Skeletal muscle cell (primary cell): ENCODE data around the gene CENPA.

Experiments
- DNase-seq: peaks from one replicate; pipeline ENCODE4 v3.0.0-alpha.2; 2010; ENCODE audit warnings: low read depth
- H3K4me3 ChIP-seq: 2 replicates; pipeline ENCODE4 v1.5.1; 2011; ENCODE audit warnings: low read depth, mild to moderate bottlenecking, control low read depth, low read length, moderate library complexity

The CENPA gene

DNA sequence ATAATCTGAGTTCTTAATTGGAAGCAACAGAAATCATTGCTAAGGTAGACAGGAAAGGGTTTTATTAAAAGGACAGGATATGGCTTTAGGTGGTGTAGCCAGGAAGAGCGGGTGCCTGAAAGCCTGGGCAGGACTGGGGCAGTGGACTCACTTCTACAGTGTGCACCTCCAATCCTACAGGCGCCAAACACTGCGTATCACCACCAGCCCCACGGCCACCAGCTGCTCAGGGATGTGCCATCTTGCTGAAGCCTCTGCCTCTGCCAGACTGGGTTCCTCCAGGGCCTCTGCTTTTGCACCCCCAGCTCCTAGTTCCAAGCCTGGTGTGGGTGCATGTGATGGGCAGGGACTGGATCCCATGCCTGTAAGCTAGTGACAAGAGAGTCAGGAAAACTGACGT lies 32.4 kb downstream of the CENPA start:
- H3K4me3 ChIP-seq, result no peak overlapping the region
- DNase-seq, result no peak

DNA sequence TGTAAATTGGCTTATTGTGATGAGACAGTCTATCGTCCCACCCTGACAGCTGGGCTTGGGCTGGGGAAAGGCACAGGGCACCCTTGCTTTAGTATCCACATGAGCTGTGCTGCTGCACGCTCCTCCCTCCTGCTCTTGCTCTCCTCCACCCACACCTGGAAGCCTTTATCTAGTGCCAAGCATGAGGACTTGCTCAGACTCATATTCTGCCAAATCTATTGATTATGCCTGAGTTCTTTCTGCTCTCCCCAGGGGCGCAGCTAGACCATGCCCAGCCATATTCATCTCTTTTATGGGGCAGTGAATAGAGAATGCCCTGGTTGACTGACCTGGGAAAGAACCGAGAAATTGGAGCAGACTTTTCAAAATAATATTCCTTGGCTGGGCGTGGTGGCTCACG lies 33.1 kb downstream of the CENPA start:
- H3K4me3 ChIP-seq, result no peak overlapping the region
- no peak for DNase-seq

DNA sequence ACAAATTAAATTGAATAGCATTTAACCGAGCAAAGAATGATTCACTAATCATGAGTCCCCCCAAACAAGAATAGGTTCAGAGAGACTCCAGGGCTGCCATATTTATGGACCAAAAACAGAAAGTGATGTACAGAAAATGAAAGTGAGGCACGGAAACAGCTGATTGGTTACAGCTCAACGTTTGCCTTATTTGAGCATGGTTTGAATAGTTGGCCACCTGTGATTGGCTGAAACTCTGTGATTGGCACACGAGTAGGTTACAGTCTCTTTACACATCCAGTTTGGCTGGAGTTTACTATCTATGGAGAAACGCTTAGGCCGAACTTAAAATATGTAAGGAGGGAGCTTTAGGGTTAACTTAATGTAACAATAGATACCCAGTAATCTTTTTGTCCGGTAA lies 35.1 kb downstream of the CENPA start:
- no peak overlapping the region for H3K4me3 ChIP-seq
- DNase-seq, result no peak

DNA sequence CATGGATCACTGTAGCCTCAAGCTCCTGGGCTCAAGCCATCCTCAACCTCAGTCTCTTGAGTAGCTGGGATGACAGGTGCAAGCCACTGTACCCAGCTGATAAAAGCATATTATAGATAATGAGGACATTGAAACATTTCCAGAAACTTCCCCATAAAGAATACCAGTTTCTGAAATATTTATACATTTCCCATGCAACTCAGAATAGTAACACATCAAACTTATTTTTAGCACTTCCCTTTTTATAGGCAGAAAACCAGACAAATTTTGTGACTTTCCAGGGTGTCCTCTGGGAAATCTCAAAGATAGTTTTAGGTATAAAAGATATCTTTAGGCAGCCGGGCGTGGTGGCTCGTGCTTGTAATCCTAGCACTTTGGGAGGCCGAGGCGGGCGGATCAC lies 37.0 kb downstream of the CENPA start:
- no peak for DNase-seq
- no peak overlapping the region for H3K4me3 ChIP-seq

DNA sequence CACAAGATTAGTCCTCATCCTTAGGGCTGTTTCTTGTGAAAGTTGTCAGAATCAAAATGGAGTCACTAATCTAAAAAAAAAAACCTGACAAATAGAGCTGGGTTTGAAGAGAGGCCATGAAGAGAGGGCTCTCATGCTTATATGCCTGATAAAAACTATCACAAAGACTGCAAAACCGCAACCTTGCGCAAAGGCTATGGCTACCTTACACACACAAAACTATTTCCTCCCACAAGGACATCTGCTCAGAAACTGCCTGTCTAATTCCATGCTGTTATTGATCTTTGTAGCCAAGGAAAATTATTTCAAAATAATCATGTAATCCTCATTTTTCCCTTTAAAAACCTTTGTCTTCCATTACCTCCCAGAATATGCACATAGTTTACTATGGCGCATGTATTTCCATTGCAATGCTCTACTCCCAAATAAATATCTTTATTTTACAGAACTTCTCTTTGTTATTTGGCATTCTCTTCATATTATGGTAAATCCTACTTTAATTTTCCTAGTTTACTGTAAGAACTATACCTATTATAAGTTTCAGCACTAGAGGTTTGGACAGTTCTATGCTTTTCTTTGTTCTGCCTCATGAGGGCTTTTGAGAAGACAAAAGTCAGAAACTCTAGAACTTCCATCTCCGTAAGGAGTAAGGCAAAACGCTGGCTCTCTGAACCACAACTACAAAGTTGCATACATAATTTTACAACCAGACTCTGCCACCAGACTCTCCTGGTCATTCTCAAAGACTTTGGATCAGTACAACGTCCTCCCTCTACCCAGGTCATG lies 52.5 kb downstream of the CENPA start:
- no peak overlapping the region for H3K4me3 ChIP-seq
- no peak for DNase-seq

DNA sequence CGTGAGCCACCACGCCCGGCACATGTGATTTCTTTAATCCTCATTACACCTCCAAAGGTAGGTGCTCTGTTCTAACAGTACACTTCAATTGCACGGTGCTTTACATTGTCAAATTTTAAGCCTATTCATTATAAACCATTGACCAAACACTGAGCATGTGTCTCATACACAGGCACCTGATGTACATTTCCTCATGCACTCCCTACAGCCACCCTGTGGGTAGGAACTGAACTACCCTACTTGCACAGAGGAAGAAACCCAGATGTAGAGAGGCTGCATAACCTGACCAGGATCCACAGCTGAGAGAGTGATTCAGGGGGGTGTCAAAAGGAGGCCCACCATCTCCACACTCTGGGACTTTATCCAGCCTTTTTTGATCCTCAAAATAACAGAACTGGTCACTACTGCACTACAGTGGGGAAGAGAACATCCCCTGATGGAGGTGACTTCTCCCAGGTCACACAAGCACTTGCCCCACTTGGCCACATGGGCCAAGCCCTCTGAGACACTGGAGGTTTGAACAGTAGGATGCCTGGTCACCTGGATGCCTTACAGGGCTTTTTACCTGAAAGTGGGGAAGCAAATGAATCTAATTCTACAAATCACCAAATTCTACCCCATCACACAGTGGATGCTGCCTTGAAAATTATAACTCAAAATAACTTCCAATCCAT lies 55.2 kb downstream of the CENPA start:
- no peak for DNase-seq
- no peak overlapping the region for H3K4me3 ChIP-seq

DNA sequence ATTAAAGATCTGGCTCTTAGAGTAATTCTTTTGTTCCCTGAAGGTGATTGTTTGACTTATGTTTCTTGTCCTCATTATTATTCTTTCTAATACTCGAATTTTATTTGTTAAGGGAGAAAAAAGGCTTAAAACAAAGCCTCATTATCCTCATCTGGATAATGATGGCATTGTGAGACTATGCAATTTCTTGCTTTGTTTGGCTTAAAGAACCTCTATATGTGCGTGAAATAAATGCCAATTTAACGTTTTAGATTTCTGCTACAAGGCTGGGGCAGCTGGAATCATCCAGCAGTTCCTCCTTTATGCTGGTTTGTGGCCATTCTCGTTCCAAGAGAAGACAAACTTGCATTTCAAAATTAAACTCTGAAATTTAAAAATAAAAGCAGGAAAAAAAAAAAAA lies 57.2 kb downstream of the CENPA start:
- no peak for DNase-seq
- no peak overlapping the region for H3K4me3 ChIP-seq
